K562 (cell line): ENCODE data around the gene SLC8A1. TPM values are rescaled to one million over a fixed set of nuclear protein-coding genes. Genes with fewer than 3 reads are reported as not detected.

ENCODE experiments used
- ATAC-seq: fragments of 200-7000 bp; cut with Tn5 transposase; 3 replicates; pipeline ENCODE4 v1.9.1; 2020; ENCODE audit warnings: moderate library complexity
- BruUV-seq: library from RNA; stranded (reverse); fragments of 400-500 nt; replicated peaks from 2 replicates; lab custom pipeline; 2021; lab: Mats Ljungman, UMichigan
- CTCF ChIA-PET: fragments of 300-600 bp; formaldehyde crosslinking; extraction: SDS; loops from one replicate; lab custom pipeline; 2021; ENCODE audit warnings: low intra/inter-chr PET ratio; lab: Yijun Ruan, JAX
- POLR2A ChIA-PET: fragments of 300-600, 350-650 bp; sonication (Branson Sonifier 250); formaldehyde crosslinking; extraction: SDS; loops from one replicate; lab custom pipeline; 2021; ENCODE audit warnings: antibody characterized with exemption, inconsistent platforms; lab: Yijun Ruan, JAX
- DNase-seq, 4 experiments: peaks; one replicate each; pipeline versions ENCODE4 v3.0.0 to v3.0.0-alpha.2; 2011 to 2018; ENCODE audit warnings: low spot score in 3 of 4, mixed read lengths in 3 of 4; ENCODE audit errors: extremely low read depth in 1 of 4
- FAIRE-seq: peaks from 2 replicates; lab custom pipeline; 2011; peaks lifted over from hg19 to GRCh38; lab: Jason Lieb, UNC
- H2AFZ ChIP-seq: 2 replicates; pipeline ENCODE4 v1.6.0; 2011; ENCODE audit warnings: low read depth, low read length, control low read depth, inconsistent platforms
- H3K27ac ChIP-seq: fragments of 200-600 bp; 3 replicates; pipeline ENCODE4 v1.8.0; 2011; ENCODE audit warnings: low read depth, mild to moderate bottlenecking, control low read depth, inconsistent platforms, low read length, moderate library complexity, mixed read lengths; ENCODE audit errors: extremely low read depth
- H3K27me3 ChIP-seq, 2 experiments: fragments of 300-600 bp in 1 of 2; 2 replicates in 1 of 2; 3 replicates in 1 of 2; pipeline versions ENCODE4 v1.6.0 to v1.8.0; 2011; ENCODE audit warnings: inconsistent platforms in 2 of 2, low read length in 2 of 2, mild to moderate bottlenecking in 1 of 2, mixed read lengths in 1 of 2, moderate library complexity in 1 of 2; ENCODE audit not compliant: control insufficient read depth in 2 of 2, insufficient read depth in 2 of 2
- H3K36me3 ChIP-seq: fragments of 300-600 bp; 3 replicates; pipeline ENCODE4 v1.8.0; 2011; ENCODE audit warnings: mild to moderate bottlenecking, low read length, inconsistent platforms; ENCODE audit not compliant: control insufficient read depth, insufficient read depth
- H3K4me1 ChIP-seq, 2 experiments: fragments of 200-600 bp in 1 of 2; replicated peaks in 1 of 2; 2 replicates in 1 of 2; 3 replicates in 1 of 2; pipeline versions ENCODE4 v1.5.1 to v1.8.0; 2011; ENCODE audit warnings: inconsistent platforms in 2 of 2, low read length in 2 of 2, mild to moderate bottlenecking in 1 of 2, mixed read lengths in 1 of 2, moderate library complexity in 1 of 2; ENCODE audit not compliant: control insufficient read depth in 2 of 2, insufficient read depth in 2 of 2
- H3K4me2 ChIP-seq: 2 replicates; pipeline ENCODE4 v1.6.1; 2011; ENCODE audit warnings: low read length, control low read depth, inconsistent platforms, mixed read lengths; ENCODE audit not compliant: insufficient read depth
- H3K4me3 ChIP-seq: fragments of 200-600 bp; sonication (generic), shearing (Covaris generic); 2 replicates; pipeline ENCODE4 v1.5.1; 2016; ENCODE audit warnings: control low read depth, inconsistent platforms
- H3K79me2 ChIP-seq: fragments of 200-600 bp; 3 replicates; pipeline ENCODE4 v1.8.0; 2011; ENCODE audit warnings: low read length, inconsistent platforms; ENCODE audit not compliant: control insufficient read depth, insufficient read depth
- H3K9ac ChIP-seq, 2 experiments: 2 replicates each; pipeline versions ENCODE4 v1.6.0 to v1.6.1; 2011; ENCODE audit warnings: low read depth in 2 of 2, low read length in 2 of 2, control low read depth in 1 of 2, inconsistent platforms in 1 of 2, mild to moderate bottlenecking in 1 of 2, mixed read lengths in 1 of 2; ENCODE audit not compliant: insufficient read depth in 1 of 2
- H3K9me1 ChIP-seq: one replicate; pipeline ENCODE4 v1.6.0; 2011; ENCODE audit warnings: inconsistent platforms, mild to moderate bottlenecking, low read length, moderate library complexity; ENCODE audit not compliant: control insufficient read depth, insufficient read depth
- H3K9me3 ChIP-seq: replicated peaks from 2 replicates; pipeline ENCODE4 v1.5.1; 2011; ENCODE audit warnings: low read depth, low read length, inconsistent platforms; ENCODE audit not compliant: control insufficient read depth, insufficient read depth
- H4K20me1 ChIP-seq: replicated peaks from 2 replicates; pipeline ENCODE4 v1.6.1; 2011; ENCODE audit warnings: low read length, inconsistent platforms, mixed read lengths; ENCODE audit not compliant: control insufficient read depth, insufficient read depth
- CSDE1 ChIP-seq, 2 experiments: fragments of 450-650 bp; IDR thresholded peaks; 2 replicates each; pipeline ENCODE4 v1.6.1; 2016; ENCODE audit warnings: mild to moderate bottlenecking in 1 of 2
- DIDO1 ChIP-seq: fragments of 450-650 bp; IDR thresholded peaks from 2 replicates; pipeline ENCODE4 v1.6.1; 2016; ENCODE audit warnings: low read depth, missing biosample characterization, missing genetic modification characterization
- DPF2 ChIP-seq: fragments of 450-650 bp; IDR thresholded peaks from 2 replicates; pipeline ENCODE4 v1.6.1; 2016
- FOXA1 ChIP-seq: fragments of 450-650 bp; IDR thresholded peaks from 2 replicates; pipeline ENCODE4 v1.6.1; 2016; ENCODE audit warnings: mild to moderate bottlenecking, borderline replicate concordance
- GTF2F1 ChIP-seq: IDR thresholded peaks from 2 replicates; pipeline ENCODE4 v1.6.1; 2011; ENCODE audit warnings: low read depth, low read length, improper control_type of control experiment
- KLF10 ChIP-seq: fragments of 250-450 bp; sonication (Bioruptor Pico); IDR thresholded peaks from 2 replicates; pipeline ENCODE4 v1.6.1; 2021; ENCODE audit warnings: matching md5 sums
- LCOR ChIP-seq: sonication (generic); formaldehyde crosslinking; IDR thresholded peaks from 2 replicates; pipeline ENCODE4 v1.8.0; 2022; ENCODE audit warnings: mild to moderate bottlenecking, missing genetic modification reagents
- RAD51 ChIP-seq: fragments of 450-650 bp; IDR thresholded peaks from 2 replicates; pipeline ENCODE4 v1.7.1; 2016; ENCODE audit warnings: low read depth, mild to moderate bottlenecking, borderline replicate concordance
- RBFOX2 ChIP-seq: fragments of 200-400 bp; formaldehyde crosslinking; IDR thresholded peaks from 2 replicates; pipeline ENCODE4 v1.6.1; 2017; ENCODE audit warnings: low read depth, mild to moderate bottlenecking, low read length, moderate library complexity
- RHOXF2B ChIP-seq: fragments of 250-450 bp; sonication (Bioruptor Pico); conservative IDR thresholded peaks from 2 replicates; pipeline ENCODE4 v1.5.1; 2021
- TAF1 ChIP-seq: IDR thresholded peaks from 2 replicates; pipeline ENCODE4 v1.6.1; 2011; ENCODE audit warnings: mild to moderate bottlenecking, low read length, moderate library complexity; ENCODE audit not compliant: insufficient read depth, control insufficient read depth, severe bottlenecking; ENCODE audit errors: extremely low read depth
- U2AF1 ChIP-seq: fragments of 200-400 bp; formaldehyde crosslinking; optimal IDR thresholded peaks from 2 replicates; pipeline ENCODE3; 2017; ENCODE audit warnings: mild to moderate bottlenecking, low read depth, low read length, moderate library complexity
- U2AF2 ChIP-seq: fragments of 200-400 bp; formaldehyde crosslinking; optimal IDR thresholded peaks from 2 replicates; pipeline ENCODE3; 2017; ENCODE audit warnings: low read depth, mild to moderate bottlenecking, low read length
- ZNF263 ChIP-seq: sonication (generic); formaldehyde crosslinking; IDR thresholded peaks from 2 replicates; pipeline ENCODE4 v1.8.0; 2022; ENCODE audit warnings: mild to moderate bottlenecking, missing genetic modification reagents, borderline replicate concordance
- ZNF431 ChIP-seq: sonication (generic); formaldehyde crosslinking; IDR thresholded peaks from 2 replicates; pipeline ENCODE4 v1.8.0; 2022; ENCODE audit warnings: mild to moderate bottlenecking, missing genetic modification reagents
- ZNF57 ChIP-seq: fragments of 450-650 bp; formaldehyde crosslinking; IDR thresholded peaks from 2 replicates; pipeline ENCODE4 v1.4.0; 2020; ENCODE audit warnings: mild to moderate bottlenecking, moderate library complexity
- ZZZ3 ChIP-seq: fragments of 450-650 bp; IDR thresholded peaks from 2 replicates; pipeline ENCODE4 v1.6.1; 2016; ENCODE audit warnings: antibody characterized with exemption, mild to moderate bottlenecking, moderate library complexity
- WGBS: fragments of 100-300 bp; shearing (Covaris generic); methylation state at CpG from one replicate; pipeline ENCODE4 v1.1.6; 2016; ENCODE audit warnings: low coverage, mixed read lengths; ENCODE audit not compliant: insufficient coverage; ENCODE audit errors: missing lambda C conversion rate; 5-methylcytosine and 5-hydroxymethylcytosine counted together
- in situ Hi-C: fragments of 300-500 bp; cut with MboI; formaldehyde crosslinking; loops from 4 replicates; pipeline ENCODE4 v1.15.0; 2018; ENCODE audit warnings: inconsistent platforms, mixed read lengths
- intact Hi-C: fragments of 100-400 bp; cut with micrococcal nuclease; formaldehyde crosslinking; loops from 2 replicates; pipeline ENCODE4 v1.14.2; 2022
- polyA plus RNA-seq, 8 experiments: library from polyadenylated mRNA; depleted of rRNA in 4 of 8; stranded (reverse) in 5 of 8; unstranded in 3 of 8; fragments of >200 nt; fragmentation: Nextera tagmentation in 2 of 8; fragmentation: Illumina TruSeq in 1 of 8; extraction: Ambion mirVana in 2 of 8; extraction: Trizol in 1 of 8; gene quantifications; 2 replicates each; pipeline versions ENCODE4 v1.2.1 to v1.2.3, GENCODE V29; 2011 to 2014; ENCODE audit warnings: inconsistent platforms in 1 of 8, missing spikeins in 1 of 8
- total RNA-seq, 7 experiments: library from RNA; depleted of rRNA in 6 of 7; stranded (reverse); fragments of >200 nt in 6 of 7; fragmentation: Illumina TruSeq in 2 of 7; extraction: Trizol in 2 of 7; gene quantifications; 2 replicates each; pipeline versions ENCODE4 v1.2.1 to v1.2.3, GENCODE V29; 2011 to 2021; ENCODE audit warnings: low replicate concordance in 1 of 7
- TF ChIP-seq, protein P1 (sequence below): fragments of 450-650 bp; formaldehyde crosslinking; IDR thresholded peaks from 2 replicates; pipeline ENCODE4 v1.4.0; 2020; ENCODE audit warnings: mild to moderate bottlenecking
- TF ChIP-seq, protein P2 (sequence below): sonication (generic); formaldehyde crosslinking; IDR thresholded peaks from 2 replicates; pipeline ENCODE4 v1.8.0; 2022; ENCODE audit warnings: missing genetic modification reagents, mild to moderate bottlenecking, borderline replicate concordance

Gene SLC8A1
- total and polyA plus RNA-seq, 9 of the 15 experiments (the other 6 are each of a cell fraction or from before 2014, with no cell fraction given) = not detected

- POLR2A ChIA-PET = interaction anchor here (0.6 kb wide), 1 partner anchor 48 kb away, joined by 3 read pairs; no protein-coding TSS in a partner anchor
- Histone ChIP-seq H3K79me2 (no peaks in the 10 kb centered on the region), H3K4me2 (no peak overlapping the region), H3K9me1 (no peaks in the 10 kb centered on the region), H3K36me3 (no peaks in the 10 kb centered on the region), H2AFZ (no peak overlapping the region), H3K9me3 (no peaks in the 10 kb centered on the region), H3K4me3 (no peak overlapping the region), H3K27ac (no peak overlapping the region), H3K4me1 (no peaks in the 10 kb centered on the region), H3K27me3 (no peaks in the 10 kb centered on the region), H3K9ac (no peak overlapping the region), H4K20me1 (no peaks in the 10 kb centered on the region)
- DNase-seq (no peak), FAIRE-seq (no peak), ATAC-seq (no peak)
- CTCF ChIA-PET = no interaction called here
- no peak for TF ChIP-seq FOXA1
- TF ChIP-seq DPF2 = no peak
- TF ChIP-seq TAF1 = no peak
- no peak for TF ChIP-seq KLF10 (CRISPR knock-in tag)
- TF ChIP-seq, protein P1, sequence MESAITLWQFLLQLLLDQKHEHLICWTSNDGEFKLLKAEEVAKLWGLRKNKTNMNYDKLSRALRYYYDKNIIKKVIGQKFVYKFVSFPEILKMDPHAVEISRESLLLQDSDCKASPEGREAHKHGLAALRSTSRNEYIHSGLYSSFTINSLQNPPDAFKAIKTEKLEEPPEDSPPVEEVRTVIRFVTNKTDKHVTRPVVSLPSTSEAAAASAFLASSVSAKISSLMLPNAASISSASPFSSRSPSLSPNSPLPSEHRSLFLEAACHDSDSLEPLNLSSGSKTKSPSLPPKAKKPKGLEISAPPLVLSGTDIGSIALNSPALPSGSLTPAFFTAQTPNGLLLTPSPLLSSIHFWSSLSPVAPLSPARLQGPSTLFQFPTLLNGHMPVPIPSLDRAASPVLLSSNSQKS (CRISPR knock-in tag) = no peak
- TF ChIP-seq RAD51 = no peak
- TF ChIP-seq CSDE1 (IDR thresholded peaks at IDR 0.05) = no peak
- TF ChIP-seq ZNF431 (CRISPR knock-in tag) = no peak
- TF ChIP-seq U2AF2 = no peak
- TF ChIP-seq, protein P2, sequence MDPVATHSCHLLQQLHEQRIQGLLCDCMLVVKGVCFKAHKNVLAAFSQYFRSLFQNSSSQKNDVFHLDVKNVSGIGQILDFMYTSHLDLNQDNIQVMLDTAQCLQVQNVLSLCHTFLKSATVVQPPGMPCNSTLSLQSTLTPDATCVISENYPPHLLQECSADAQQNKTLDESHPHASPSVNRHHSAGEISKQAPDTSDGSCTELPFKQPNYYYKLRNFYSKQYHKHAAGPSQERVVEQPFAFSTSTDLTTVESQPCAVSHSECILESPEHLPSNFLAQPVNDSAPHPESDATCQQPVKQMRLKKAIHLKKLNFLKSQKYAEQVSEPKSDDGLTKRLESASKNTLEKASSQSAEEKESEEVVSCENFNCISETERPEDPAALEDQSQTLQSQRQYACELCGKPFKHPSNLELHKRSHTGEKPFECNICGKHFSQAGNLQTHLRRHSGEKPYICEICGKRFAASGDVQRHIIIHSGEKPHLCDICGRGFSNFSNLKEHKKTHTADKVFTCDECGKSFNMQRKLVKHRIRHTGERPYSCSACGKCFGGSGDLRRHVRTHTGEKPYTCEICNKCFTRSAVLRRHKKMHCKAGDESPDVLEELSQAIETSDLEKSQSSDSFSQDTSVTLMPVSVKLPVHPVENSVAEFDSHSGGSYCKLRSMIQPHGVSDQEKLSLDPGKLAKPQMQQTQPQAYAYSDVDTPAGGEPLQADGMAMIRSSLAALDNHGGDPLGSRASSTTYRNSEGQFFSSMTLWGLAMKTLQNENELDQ (CRISPR knock-in tag) = no peak
- no peak for TF ChIP-seq LCOR (CRISPR knock-in tag)
- TF ChIP-seq RBFOX2 = no peak
- no peak for TF ChIP-seq GTF2F1
- no peak for TF ChIP-seq RHOXF2B (CRISPR knock-in tag)
- no peak for TF ChIP-seq DIDO1 (tag)
- no peak for TF ChIP-seq ZNF57 (CRISPR knock-in tag)
- TF ChIP-seq ZZZ3 = no peak
- no peak for TF ChIP-seq U2AF1
- no peak for TF ChIP-seq ZNF263 (CRISPR knock-in tag)
- 0% methylated on average over 5 of the region's 5 CpGs for WGBS
- no TSS peak for BruUV-seq
- in situ Hi-C loops = no loop called here
- intact Hi-C loops = no loop called here
These were observed 330.9 kb downstream of the SLC8A1 start for GRCh38 chr2:40120957-40121356.
